WTC11 (cell line): ENCODE results near the gene NR1H2. TPM values are rescaled to one million over a fixed set of nuclear protein-coding genes. Genes with fewer than 3 reads are reported as not detected.

ENCODE experiments used
- ATAC-seq: fragments of 200-7000 bp; cut with Tn5 transposase; 2 replicates; pipeline ENCODE4 v1.10.0; 2021; ENCODE audit warnings: mild to moderate bottlenecking, moderate library complexity
- CTCF ChIA-PET: fragments of 300-600 bp; sonication (Branson Sonifier 250); formaldehyde crosslinking; loops from one replicate; lab custom pipeline; 2021; ENCODE audit warnings: antibody characterized with exemption; lab: Charles Lee
- POLR2A ChIA-PET: fragments of 350-600 bp; sonication (Branson Sonifier 250); formaldehyde crosslinking; loops from one replicate; lab custom pipeline; 2021; ENCODE audit warnings: antibody characterized with exemption; lab: Charles Lee
- DNase-seq: peaks from one replicate; pipeline ENCODE4 v3.0.0; 2021; ENCODE audit warnings: low spot score
- H3K27ac Mint-ChIP-seq: 2 replicates; pipeline ENCODE4 v1.8.0; 2021; ENCODE audit warnings: mixed read lengths
- H3K27me3 Mint-ChIP-seq: 2 replicates; pipeline ENCODE4 v1.8.0; 2021; ENCODE audit warnings: low read depth, mild to moderate bottlenecking, moderate library complexity, mixed read lengths
- H3K36me3 Mint-ChIP-seq: 2 replicates; pipeline ENCODE4 v1.8.0; 2021; ENCODE audit warnings: mixed read lengths
- H3K4me1 Mint-ChIP-seq: 2 replicates; pipeline ENCODE4 v1.8.0; 2022; ENCODE audit warnings: mixed read lengths
- H3K4me3 Mint-ChIP-seq: 2 replicates; pipeline ENCODE4 v1.8.0; 2021; ENCODE audit warnings: mild to moderate bottlenecking, moderate library complexity, mixed read lengths
- H3K9me3 Mint-ChIP-seq: 2 replicates; pipeline ENCODE4 v1.8.0; 2021; ENCODE audit warnings: mixed read lengths
- CBFB ChIP-seq: sonication (generic); formaldehyde crosslinking; IDR thresholded peaks from 2 replicates; pipeline ENCODE4 v1.8.1; 2022; ENCODE audit warnings: mild to moderate bottlenecking, low read depth, missing genetic modification reagents
- ESRRA ChIP-seq: sonication (generic); formaldehyde crosslinking; IDR thresholded peaks from 2 replicates; pipeline ENCODE4 v1.8.1; 2022; ENCODE audit warnings: mild to moderate bottlenecking, missing genetic modification reagents, borderline replicate concordance
- FOXK1 ChIP-seq: sonication (generic); formaldehyde crosslinking; IDR thresholded peaks from 2 replicates; pipeline ENCODE4 v1.8.0; 2022; ENCODE audit warnings: mild to moderate bottlenecking, moderate library complexity, missing genetic modification reagents
- GTF2I ChIP-seq: fragments of 250-450 bp; sonication (Bioruptor Pico); conservative IDR thresholded peaks from 2 replicates; pipeline ENCODE4 v1.4.0; 2021; ENCODE audit warnings: mild to moderate bottlenecking
- IRF2 ChIP-seq: sonication (generic); formaldehyde crosslinking; IDR thresholded peaks from 2 replicates; pipeline ENCODE4 v1.8.0; 2022; ENCODE audit warnings: low read depth, missing genetic modification reagents, borderline replicate concordance
- MXD4 ChIP-seq: fragments of 250-450 bp; sonication (Bioruptor Pico); IDR thresholded peaks from 2 replicates; pipeline ENCODE4 v1.8.0; 2021; ENCODE audit warnings: mild to moderate bottlenecking, moderate library complexity, borderline replicate concordance
- NR2C2 ChIP-seq: sonication (generic); formaldehyde crosslinking; IDR thresholded peaks from 2 replicates; pipeline ENCODE4 v1.8.0; 2022; ENCODE audit warnings: mild to moderate bottlenecking, missing genetic modification reagents
- NR3C1 ChIP-seq: sonication (generic); formaldehyde crosslinking; conservative IDR thresholded peaks from 2 replicates; pipeline ENCODE4 v1.8.1; 2023; ENCODE audit warnings: low read depth, mild to moderate bottlenecking, missing genetic modification reagents
- PRRX2 ChIP-seq: fragments of 250-450 bp; sonication (Bioruptor Pico); IDR thresholded peaks from 2 replicates; pipeline ENCODE4 v1.8.0; 2021; ENCODE audit warnings: mild to moderate bottlenecking
- SMAD4 ChIP-seq: sonication (generic); formaldehyde crosslinking; IDR thresholded peaks from 2 replicates; pipeline ENCODE4 v1.8.0; 2022; ENCODE audit warnings: mild to moderate bottlenecking, missing genetic modification reagents
- TCF7 ChIP-seq: sonication (generic); formaldehyde crosslinking; IDR thresholded peaks from 2 replicates; pipeline ENCODE4 v1.8.0; 2022; ENCODE audit warnings: mild to moderate bottlenecking, low read depth, missing genetic modification reagents, moderate library complexity
- TEAD1 ChIP-seq: sonication (generic); formaldehyde crosslinking; IDR thresholded peaks from 2 replicates; pipeline ENCODE4 v1.8.0; 2022; ENCODE audit warnings: mild to moderate bottlenecking, missing genetic modification reagents
- ZNF263 ChIP-seq: sonication (generic); formaldehyde crosslinking; IDR thresholded peaks from 2 replicates; pipeline ENCODE4 v1.8.1; 2022; ENCODE audit warnings: low read depth, mild to moderate bottlenecking, moderate library complexity, missing genetic modification reagents
- ZNF317 ChIP-seq: sonication (generic); formaldehyde crosslinking; IDR thresholded peaks from 2 replicates; pipeline ENCODE4 v1.8.1; 2023; ENCODE audit warnings: low read depth, mild to moderate bottlenecking, moderate library complexity, missing genetic modification reagents, borderline replicate concordance
- ZNF671 ChIP-seq: fragments of 250-450 bp; sonication (Bioruptor Pico); IDR thresholded peaks from 2 replicates; pipeline ENCODE4 v1.8.0; 2021; ENCODE audit warnings: mild to moderate bottlenecking
- total RNA-seq: library from RNA; stranded (reverse); gene quantifications from 3 replicates; pipeline ENCODE4 v1.2.3, GENCODE V29; 2021
- TF ChIP-seq, protein P1 (sequence below): sonication (generic); formaldehyde crosslinking; IDR thresholded peaks from 2 replicates; pipeline ENCODE4 v1.8.1; 2022; ENCODE audit warnings: low read depth, missing genetic modification reagents, borderline replicate concordance
- TF ChIP-seq, protein P2 (sequence below): sonication (generic); formaldehyde crosslinking; IDR thresholded peaks from 2 replicates; pipeline ENCODE4 v1.8.1; 2023; ENCODE audit warnings: mild to moderate bottlenecking, missing genetic modification reagents

Gene NR1H2
- total RNA-seq, 1 experiment from 2014 or later, result 45.8 TPM

GRCh38 chr19:50362656-50363424 is 13.4 kb upstream of the NR1H2 start:
- no peaks in the 10 kb centered on the region for H3K36me3 Mint-ChIP-seq
- H3K27me3 Mint-ChIP-seq, result peaks cover 25% of the 10 kb centered on the region
- H3K27ac Mint-ChIP-seq, result no peak overlapping the region
- ATAC-seq, result no peak
- H3K4me3 Mint-ChIP-seq, result no peak overlapping the region
- H3K4me1 Mint-ChIP-seq, result no peaks in the 10 kb centered on the region
- ChIA-PET CTCF (interaction anchor here (0.5 to 2.8 kb wide), 7 partner anchors 34 to 193 kb away, joined by 3 to 8 read pairs (median 3); partner anchors contain the start of gene KCNC3), POLR2A (no interaction called here)
- no peak for TF ChIP-seq NR2C2 (CRISPR knock-in tag)
- TF ChIP-seq IRF2 (CRISPR knock-in tag), result no peak
- TF ChIP-seq ZNF317, result no peak
- TF ChIP-seq ZNF671 (CRISPR knock-in tag), result no peak
- no peak for TF ChIP-seq CBFB (CRISPR knock-in tag)
- no peak for TF ChIP-seq GTF2I (CRISPR knock-in tag)
- TF ChIP-seq ZNF263 (CRISPR knock-in tag), result no peak
- no peak for TF ChIP-seq PRRX2 (CRISPR knock-in tag)
- no peak for TF ChIP-seq TEAD1
- TF ChIP-seq NR3C1 (CRISPR knock-in tag), result no peak
- TF ChIP-seq SMAD4 (CRISPR knock-in tag), result no peak
- TF ChIP-seq MXD4 (CRISPR knock-in tag), result no peak
- TF ChIP-seq, protein P1, sequence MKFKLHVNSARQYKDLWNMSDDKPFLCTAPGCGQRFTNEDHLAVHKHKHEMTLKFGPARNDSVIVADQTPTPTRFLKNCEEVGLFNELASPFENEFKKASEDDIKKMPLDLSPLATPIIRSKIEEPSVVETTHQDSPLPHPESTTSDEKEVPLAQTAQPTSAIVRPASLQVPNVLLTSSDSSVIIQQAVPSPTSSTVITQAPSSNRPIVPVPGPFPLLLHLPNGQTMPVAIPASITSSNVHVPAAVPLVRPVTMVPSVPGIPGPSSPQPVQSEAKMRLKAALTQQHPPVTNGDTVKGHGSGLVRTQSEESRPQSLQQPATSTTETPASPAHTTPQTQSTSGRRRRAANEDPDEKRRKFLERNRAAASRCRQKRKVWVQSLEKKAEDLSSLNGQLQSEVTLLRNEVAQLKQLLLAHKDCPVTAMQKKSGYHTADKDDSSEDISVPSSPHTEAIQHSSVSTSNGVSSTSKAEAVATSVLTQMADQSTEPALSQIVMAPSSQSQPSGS (CRISPR knock-in tag), result no peak
- TF ChIP-seq ESRRA (CRISPR knock-in tag), result no peak
- no peak for DNase-seq
- 0 out of 2 replicates have a peak, but pooled peaks cover 5% of the 10 kb centered on the region for H3K9me3 Mint-ChIP-seq

DNA sequence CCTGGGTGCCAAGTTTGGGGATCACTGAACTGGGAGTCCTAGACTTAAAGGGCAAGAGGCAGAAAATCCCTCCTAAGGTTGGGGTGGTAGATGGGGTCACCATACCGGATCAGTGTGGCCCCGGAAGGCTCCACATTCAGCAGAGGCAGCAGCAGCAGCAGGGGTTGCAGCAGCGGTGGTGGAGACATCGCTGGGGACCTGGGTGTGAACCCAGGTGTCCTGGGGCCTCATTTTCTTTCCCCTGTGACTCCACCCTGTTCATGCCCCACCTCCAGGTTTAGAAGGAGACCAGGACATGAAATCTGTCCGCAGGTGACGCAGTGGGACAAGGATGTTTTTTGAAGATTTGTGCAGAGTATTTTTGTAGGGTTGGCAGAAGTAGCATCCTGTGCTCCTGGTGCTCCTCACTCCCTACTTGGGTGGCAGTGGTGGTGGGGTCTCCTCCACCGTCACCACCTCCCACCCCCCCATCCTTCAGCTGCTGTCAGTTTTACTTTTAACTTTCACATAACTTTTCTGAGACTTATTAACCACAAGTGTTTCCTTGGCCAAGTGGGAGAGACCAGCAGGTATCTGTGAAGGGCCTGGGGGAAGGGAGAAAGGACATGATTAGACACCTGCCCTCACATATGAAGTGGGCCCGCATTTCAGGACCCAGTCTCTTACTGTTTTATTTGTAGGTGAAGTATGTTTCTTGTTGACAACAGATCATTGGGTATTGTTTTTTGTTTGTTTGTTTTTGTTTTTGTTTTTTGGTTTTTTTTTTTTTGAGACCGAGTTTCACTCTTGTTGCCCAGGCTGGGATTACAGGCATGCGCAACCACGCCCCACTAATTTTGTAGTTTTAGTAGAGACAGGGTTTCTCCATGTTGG is 10.6 kb upstream of the NR1H2 start, which contains the start of gene NAPSA:
Gene NAPSA (minus strand): TSS at position 206 of the 873 bp plus-strand sequence. CDS start 18 bp downstream, at position 188.
- ChIA-PET POLR2A (no interaction called here), CTCF (interaction anchor here (0.7 to 1.9 kb wide), 2 partner anchors 9 to 54 kb away, joined by 3 to 8 read pairs; no protein-coding TSS in a partner anchor)
- H3K27me3 Mint-ChIP-seq, result peaks cover 17% of the 10 kb centered on the region
- no peak within 1 kb of the TSS for H3K4me3 Mint-ChIP-seq
- H3K36me3 Mint-ChIP-seq, result no peaks in the 10 kb centered on the region
- 0 out of 2 replicates have a peak, but pooled peaks cover 5% of the 10 kb centered on the region for H3K9me3 Mint-ChIP-seq
- no peak for DNase-seq
- no peak for ATAC-seq
- H3K4me1 Mint-ChIP-seq, result peaks cover 2% of the 10 kb centered on the region; the same call in 1 of the 2 replicates
- TF ChIP-seq TCF7 (CRISPR knock-in tag) (no peak), FOXK1 (no peak)
- TF ChIP-seq, protein P2, sequence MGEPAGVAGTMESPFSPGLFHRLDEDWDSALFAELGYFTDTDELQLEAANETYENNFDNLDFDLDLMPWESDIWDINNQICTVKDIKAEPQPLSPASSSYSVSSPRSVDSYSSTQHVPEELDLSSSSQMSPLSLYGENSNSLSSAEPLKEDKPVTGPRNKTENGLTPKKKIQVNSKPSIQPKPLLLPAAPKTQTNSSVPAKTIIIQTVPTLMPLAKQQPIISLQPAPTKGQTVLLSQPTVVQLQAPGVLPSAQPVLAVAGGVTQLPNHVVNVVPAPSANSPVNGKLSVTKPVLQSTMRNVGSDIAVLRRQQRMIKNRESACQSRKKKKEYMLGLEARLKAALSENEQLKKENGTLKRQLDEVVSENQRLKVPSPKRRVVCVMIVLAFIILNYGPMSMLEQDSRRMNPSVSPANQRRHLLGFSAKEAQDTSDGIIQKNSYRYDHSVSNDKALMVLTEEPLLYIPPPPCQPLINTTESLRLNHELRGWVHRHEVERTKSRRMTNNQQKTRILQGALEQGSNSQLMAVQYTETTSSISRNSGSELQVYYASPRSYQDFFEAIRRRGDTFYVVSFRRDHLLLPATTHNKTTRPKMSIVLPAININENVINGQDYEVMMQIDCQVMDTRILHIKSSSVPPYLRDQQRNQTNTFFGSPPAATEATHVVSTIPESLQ, result no peak
- TF ChIP-seq, all 79 proteins: peak for 0
- H3K27ac Mint-ChIP-seq, result no peak within 1 kb of the TSS
